Hematopoietic multipotent progenitor cell treated with erythropoietin and hydrocortisone succinate and interleukin-3 and kit ligand, for 17 days (in vitro differentiated cells): Measurements from ENCODE around the gene MRI1.

Source experiments
- DNase-seq: peaks from one replicate; pipeline ENCODE4 v3.0.0-alpha.2; 2015; ENCODE audit warnings: low spot score

Gene MRI1

GRCh38 chr19:13794757-13795589, 30.7 kb downstream of the MRI1 start, which contains the start of gene ZSWIM4:
TSS of gene ZSWIM4 (plus strand) at chr19:13795443. CDS start at chr19:13795649, 206 bp downstream.
- DNase-seq: peak; percentile 97

GRCh38 chr19:13795595-13796300, 31.4 kb downstream of the MRI1 start:
- DNase-seq: no peak

GRCh38 chr19:13796301-13797057, 32.2 kb downstream of the MRI1 start:
- peak; percentile 32 for DNase-seq

GRCh38 chr19:13797058-13797440, 32.7 kb downstream of the MRI1 start:
- no peak for DNase-seq

- no peak for DNase-seq
Measured at GRCh38 chr19:13797870-13798269, 33.5 kb downstream of the MRI1 start.

GRCh38 chr19:13799669-13800068, 35.3 kb downstream of the MRI1 start:
- DNase-seq: no peak

- DNase-seq: no peak
Measured at GRCh38 chr19:13803038-13803437, 38.7 kb downstream of the MRI1 start.

- peak; percentile 41 for DNase-seq
Measured at GRCh38 chr19:13804830-13805683, 40.7 kb downstream of the MRI1 start.

- DNase-seq: no peak
Measured at GRCh38 chr19:13806728-13807127, 42.4 kb downstream of the MRI1 start.

GRCh38 chr19:13807421-13808021, 43.2 kb downstream of the MRI1 start:
- no peak for DNase-seq

GRCh38 chr19:13808856-13809255, 44.5 kb downstream of the MRI1 start:
- DNase-seq: no peak

- no peak for DNase-seq
Measured at GRCh38 chr19:13812544-13812943, 48.2 kb downstream of the MRI1 start.

- DNase-seq: no peak
Measured at GRCh38 chr19:13813147-13813546, 48.8 kb downstream of the MRI1 start.

GRCh38 chr19:13814550-13814949, 50.2 kb downstream of the MRI1 start:
- no peak for DNase-seq

- DNase-seq: peak; percentile 25
Measured at GRCh38 chr19:13817018-13817614, 52.8 kb downstream of the MRI1 start.

GRCh38 chr19:13817615-13818371, 53.5 kb downstream of the MRI1 start:
- no peak for DNase-seq

GRCh38 chr19:13819238-13819637, 54.9 kb downstream of the MRI1 start:
- no peak for DNase-seq

GRCh38 chr19:13821292-13821691, 57.0 kb downstream of the MRI1 start:
- no peak for DNase-seq

GRCh38 chr19:13823256-13823655, 58.9 kb downstream of the MRI1 start:
- DNase-seq: no peak
